NAMALWA (cell line): ENCODE measurements around the gene CDH4.

Source experiments
- DNase-seq: peaks from one replicate; pipeline ENCODE4 v3.0.0-alpha.2; 2015; ENCODE audit warnings: low spot score

Gene CDH4

GRCh38 chr20:61788343-61788742 is 536.3 kb downstream of the CDH4 start:
- DNase-seq = no peak

GRCh38 chr20:61789329-61789728 is 537.3 kb downstream of the CDH4 start:
- DNase-seq = no peak

GRCh38 chr20:61790116-61790827 is 538.2 kb downstream of the CDH4 start:
- DNase-seq = no peak

- no peak for DNase-seq
Measured at GRCh38 chr20:61791995-61792394, 539.9 kb downstream of the CDH4 start.

DNA sequence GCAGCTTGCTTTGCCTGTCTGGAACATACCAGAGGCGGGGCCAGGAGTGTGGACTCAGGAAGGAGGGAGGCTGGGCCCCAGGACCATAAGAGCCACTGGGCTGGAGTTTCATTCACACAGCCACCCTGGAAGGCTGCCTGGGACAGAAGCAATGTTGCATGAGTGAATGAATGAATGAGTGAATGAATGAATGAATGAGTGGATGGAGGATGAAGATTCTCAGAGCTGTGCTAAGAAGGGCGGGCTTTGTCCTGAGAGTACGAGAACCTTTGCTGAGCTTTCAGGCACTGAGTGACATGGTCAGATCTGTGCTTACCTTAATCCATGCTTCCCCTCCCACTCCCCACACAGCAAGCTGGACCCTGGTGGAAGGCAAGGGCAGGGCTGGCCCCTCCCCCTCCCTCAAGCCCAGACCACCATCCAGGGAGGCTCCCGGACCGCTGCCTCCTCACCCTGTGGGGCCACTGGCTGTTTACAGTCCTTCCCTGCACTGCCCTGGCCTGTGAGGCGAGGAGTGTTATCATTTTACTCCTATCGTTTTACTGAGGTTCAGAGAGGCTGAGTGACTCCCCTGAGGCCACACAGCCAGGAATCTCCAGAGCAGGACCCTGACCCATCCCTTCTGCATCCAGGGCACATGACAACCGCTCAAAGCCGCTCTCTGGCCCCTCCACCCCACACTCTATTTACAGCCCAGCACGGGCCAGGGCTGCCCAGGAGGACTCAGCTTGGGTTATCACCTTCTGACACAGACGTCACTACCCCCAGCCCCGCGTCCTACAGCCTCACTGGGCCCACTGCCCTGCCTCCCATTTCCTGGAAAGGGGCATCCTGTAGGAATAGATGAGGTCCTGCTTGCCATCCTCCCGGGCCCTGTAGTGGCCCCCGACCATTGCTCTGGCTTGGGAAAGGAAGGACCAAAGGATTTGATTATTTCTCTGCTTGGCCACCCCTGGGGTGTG is 543.9 kb downstream of the CDH4 start:
- DNase-seq = no peak

GRCh38 chr20:61796738-61797137 is 544.7 kb downstream of the CDH4 start:
- no peak for DNase-seq

DNA sequence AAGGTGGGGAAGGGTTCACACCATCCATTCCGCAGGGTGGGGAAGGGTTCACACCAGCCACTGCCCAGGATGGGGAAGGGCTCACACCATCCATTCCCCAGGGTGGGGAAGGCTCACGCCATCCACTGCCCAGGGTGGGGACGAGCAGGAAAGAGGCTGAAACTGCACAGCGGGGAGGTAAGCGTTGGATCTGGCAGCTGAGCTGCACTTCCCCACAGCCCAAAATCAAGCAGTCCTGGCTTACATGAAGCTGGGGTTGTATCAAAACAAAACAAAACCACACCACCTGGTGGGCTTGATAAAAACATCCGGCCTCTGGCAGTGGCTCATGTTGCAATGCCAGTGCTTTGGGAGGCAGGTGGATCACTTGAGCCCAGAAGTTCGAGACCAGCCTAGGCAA is 545.1 kb downstream of the CDH4 start:
- DNase-seq = peak; percentile 62

DNA sequence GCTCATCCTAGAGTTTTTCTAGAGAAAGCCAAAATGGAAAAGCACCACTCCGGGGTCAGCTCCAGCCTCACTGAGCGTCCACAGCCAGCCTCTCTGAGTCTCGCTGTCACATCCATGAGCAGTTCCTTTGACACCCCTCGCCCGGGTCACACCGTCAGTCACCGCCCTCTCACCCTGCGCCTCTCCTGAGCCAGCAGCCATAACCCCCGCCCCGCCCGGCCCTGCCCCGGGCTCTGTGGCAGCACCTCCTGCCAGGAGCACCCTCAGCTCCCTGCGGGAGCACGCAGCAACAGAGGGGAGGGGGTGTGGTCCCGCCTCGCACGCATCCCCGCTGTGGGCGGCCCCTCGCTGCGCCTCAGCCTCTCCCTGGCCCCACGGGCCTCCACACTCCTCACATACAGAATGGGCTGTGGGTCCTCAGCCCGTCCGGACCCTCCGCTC is 545.9 kb downstream of the CDH4 start:
- DNase-seq = no peak

DNA sequence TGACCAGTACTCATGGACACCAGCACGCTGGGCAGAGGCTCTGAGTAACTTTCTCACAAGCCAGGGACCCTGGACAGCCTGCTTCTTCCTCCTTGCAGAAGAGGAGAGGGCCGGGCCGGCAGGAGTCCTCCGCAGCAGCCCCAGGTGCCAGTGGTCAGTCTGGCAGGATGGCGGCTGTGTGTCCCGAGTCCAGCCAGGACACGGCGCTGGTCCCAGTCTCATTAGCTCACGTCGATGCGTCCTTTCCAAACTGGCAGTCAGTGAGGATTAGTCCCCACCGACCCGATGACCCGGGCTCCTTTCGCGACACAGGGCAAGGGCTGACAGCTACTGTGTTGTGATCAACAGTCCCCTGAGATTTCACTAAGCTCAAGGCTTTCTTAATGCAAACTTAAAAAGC is 546.6 kb downstream of the CDH4 start:
- DNase-seq = no peak

DNA sequence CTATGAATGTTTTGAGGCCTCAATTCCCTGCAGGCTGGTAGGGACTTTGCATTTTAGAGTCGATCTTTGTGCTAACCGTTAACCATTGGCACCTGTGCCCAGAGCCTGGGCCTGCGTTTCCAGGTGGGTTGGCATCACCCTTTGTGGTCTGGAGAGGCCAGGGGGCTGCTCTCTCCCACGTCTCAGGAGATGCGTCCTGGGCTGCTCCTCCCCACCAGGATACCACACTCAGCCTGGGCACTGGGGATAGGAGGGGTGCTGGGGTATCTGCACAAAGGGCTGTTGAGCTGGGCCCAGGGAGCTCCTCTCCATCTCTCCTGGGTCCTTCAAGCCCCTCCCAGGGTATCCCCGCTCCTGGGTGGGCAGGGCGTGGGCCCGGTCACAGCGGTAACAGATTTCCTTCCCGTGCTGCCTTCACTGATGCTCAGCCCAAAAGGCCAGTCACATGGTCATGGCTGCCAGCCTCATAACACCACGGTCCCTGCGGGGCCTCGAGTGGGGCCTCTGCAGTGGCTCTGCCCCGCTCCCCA is 547.4 kb downstream of the CDH4 start:
- DNase-seq = no peak

DNA sequence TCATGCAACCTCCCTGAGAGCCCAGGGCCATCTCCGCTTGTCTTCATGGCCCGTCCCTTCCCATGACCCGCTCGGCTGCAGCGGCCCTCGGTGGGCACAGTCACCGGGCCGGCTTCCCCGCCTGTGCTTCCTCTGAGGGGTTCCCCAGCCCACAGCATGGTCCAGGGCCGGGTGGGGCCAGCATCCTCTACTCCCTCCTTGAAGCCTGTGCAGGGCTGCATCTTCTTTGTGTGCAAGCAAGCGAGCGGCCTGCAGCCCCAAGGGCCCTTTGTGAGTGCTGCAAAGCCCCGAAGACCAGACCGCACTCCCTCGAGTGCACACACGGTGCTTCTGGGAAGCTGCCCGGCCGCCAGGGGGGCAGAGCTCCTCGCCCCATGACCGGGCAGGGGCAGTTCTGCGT is 547.9 kb downstream of the CDH4 start:
- DNase-seq = no peak

GRCh38 chr20:61800359-61801064 is 548.5 kb downstream of the CDH4 start:
- DNase-seq = no peak

DNA sequence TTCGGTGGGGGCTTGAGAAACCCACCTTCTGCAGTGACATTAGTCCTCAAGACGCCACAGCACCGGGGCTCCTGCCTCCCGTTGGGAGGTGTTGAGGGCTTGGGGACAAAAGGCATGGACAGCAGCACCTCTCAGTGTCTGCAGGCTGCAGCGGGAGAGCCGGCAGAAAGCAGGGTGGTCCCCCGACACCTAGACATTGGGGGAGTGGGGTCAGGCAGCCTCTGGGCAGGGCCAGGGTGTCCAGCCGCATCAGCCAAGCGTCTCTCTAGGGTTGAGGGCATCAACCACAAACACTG is 549.0 kb downstream of the CDH4 start:
- no peak for DNase-seq

- no peak for DNase-seq
Measured at GRCh38 chr20:61801428-61801827, 549.4 kb downstream of the CDH4 start.

- DNase-seq = no peak
Measured at GRCh38 chr20:61801857-61802442, 549.9 kb downstream of the CDH4 start.

DNA sequence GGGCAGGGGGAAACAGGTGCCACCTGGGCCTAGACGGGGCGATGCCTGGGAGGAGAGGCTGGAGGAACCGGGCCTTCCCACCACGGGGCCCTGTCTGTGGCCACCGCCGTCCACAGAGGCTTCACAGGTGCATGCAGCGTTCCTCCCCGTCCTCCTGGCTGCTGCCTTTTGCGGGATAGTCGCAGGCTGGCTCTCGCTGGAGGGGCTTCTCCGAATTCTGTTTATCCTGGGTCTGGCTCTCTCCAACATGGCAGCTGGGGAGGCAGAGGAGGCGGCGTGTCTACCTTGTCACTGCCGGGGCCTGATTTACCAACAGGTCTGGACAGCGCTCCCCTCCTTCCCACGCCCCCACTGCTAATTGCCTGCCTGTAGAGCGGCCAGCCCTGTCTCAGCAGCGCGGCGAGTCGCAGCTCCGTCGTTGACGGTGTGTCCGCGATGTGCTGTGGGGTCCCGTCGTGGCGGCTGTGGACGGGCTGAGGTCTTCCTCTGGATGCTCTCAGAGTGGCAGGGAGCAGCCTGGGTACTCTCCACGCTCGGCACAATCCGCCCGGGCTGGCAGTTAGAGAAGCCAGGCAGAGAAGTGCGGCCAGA is 550.8 kb downstream of the CDH4 start:
- DNase-seq = no peak

DNA sequence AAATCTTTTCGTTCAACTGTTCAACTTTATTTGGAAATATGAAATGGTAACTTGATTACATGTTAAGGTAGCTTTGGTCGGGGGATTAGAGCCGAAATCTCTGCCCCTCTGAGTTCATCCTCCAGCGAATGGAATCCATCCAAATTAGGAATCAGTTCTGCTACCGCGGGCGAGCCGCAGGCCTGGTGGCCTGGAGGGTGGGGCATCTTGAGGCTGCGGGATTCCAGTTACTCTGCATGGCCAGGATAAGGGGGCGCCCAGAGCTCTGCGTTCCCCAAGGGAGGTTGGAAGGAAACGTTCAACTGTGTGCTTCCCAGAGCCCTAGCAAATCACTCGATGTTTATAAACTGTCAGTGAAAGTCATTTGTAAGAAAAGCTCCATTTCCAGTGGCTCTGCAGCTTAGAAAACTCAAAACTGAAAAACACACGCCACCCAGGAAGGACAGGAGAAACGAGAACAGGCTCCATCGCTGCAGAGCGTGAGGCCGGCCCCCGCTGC is 551.4 kb downstream of the CDH4 start:
- no peak for DNase-seq

GRCh38 chr20:61803915-61804751 is 552.1 kb downstream of the CDH4 start:
- DNase-seq = no peak

GRCh38 chr20:61804752-61805295 is 552.8 kb downstream of the CDH4 start:
- DNase-seq = no peak

DNA sequence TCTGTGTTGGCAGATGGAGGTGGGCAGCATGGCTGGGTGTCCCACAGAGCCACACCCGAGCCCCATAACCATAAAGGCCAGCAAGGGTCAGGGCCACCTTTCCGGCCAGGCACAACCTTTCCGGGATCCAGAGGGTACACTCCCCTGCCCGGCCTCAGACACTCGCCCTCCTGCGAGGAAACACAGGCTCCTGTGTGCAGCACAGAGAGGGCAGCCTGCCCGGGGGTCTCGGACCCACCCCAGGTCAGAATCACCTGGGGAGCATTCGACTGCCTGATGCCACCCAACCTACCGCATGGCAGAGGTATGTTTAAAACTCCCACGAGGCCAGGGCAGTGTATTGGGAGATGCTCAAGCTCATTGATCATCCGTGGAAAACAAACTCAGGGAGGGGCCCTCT is 553.3 kb downstream of the CDH4 start:
- DNase-seq = no peak
